K562 (cell line): ENCODE results near the gene NPAS2. TPM values are rescaled to one million over a fixed set of nuclear protein-coding genes. Genes with fewer than 3 reads are reported as not detected.

ENCODE experiments used
- CBFA2T3 ChIP-seq: fragments of 450-650 bp; IDR thresholded peaks from 2 replicates; pipeline ENCODE4 v1.6.1; 2017
- CTBP1 ChIP-seq: fragments of 450-650 bp; IDR thresholded peaks from 2 replicates; pipeline ENCODE4 v1.6.1; 2016; ENCODE audit warnings: borderline replicate concordance
- DDX20 ChIP-seq: fragments of 450-650 bp; IDR thresholded peaks from 2 replicates; pipeline ENCODE4 v1.6.1; 2016; ENCODE audit warnings: missing genetic modification characterization, low read depth, mild to moderate bottlenecking, missing compliant biosample characterization, moderate library complexity
- DNMT1 ChIP-seq: fragments of 450-650 bp; IDR thresholded peaks from 2 replicates; pipeline ENCODE4 v1.6.1; 2016; ENCODE audit warnings: antibody characterized with exemption, mild to moderate bottlenecking
- E4F1 ChIP-seq: fragments of 250-450 bp; sonication (Bioruptor Pico); IDR thresholded peaks from 2 replicates; pipeline ENCODE4 v1.5.0; 2021; ENCODE audit warnings: mild to moderate bottlenecking, borderline replicate concordance
- EP400 ChIP-seq: fragments of 450-650 bp; IDR thresholded peaks from 2 replicates; pipeline ENCODE4 v1.6.1; 2017; ENCODE audit warnings: antibody characterized with exemption, mild to moderate bottlenecking, moderate library complexity
- HDAC1 ChIP-seq, 2 experiments: fragments of 450-650 bp; IDR thresholded peaks; 2 replicates each; pipeline ENCODE4 v1.6.1; 2016 to 2017; ENCODE audit warnings: inconsistent platforms in 1 of 2, mild to moderate bottlenecking in 1 of 2, moderate library complexity in 1 of 2
- HLTF ChIP-seq: fragments of 450-650 bp; IDR thresholded peaks from 2 replicates; pipeline ENCODE4 v1.6.1; 2016
- HMG20A ChIP-seq: fragments of 450-650 bp; formaldehyde crosslinking; conservative IDR thresholded peaks from 2 replicates; pipeline ENCODE4 v1.4.0; 2020; ENCODE audit warnings: mild to moderate bottlenecking, mixed read lengths
- HMGN3 ChIP-seq: IDR thresholded peaks from 2 replicates; pipeline ENCODE4 v1.6.1; 2011; ENCODE audit warnings: borderline replicate concordance, low read depth, mild to moderate bottlenecking, mixed read lengths, low read length; ENCODE audit not compliant: insufficient read length; ENCODE audit errors: extremely low read depth
- KAT2B ChIP-seq: IDR thresholded peaks from one replicate; pipeline ENCODE4 v1.6.1; 2012; ENCODE audit warnings: low read depth, mild to moderate bottlenecking, control low read depth, inconsistent platforms, low read length, moderate library complexity
- KAT7 ChIP-seq: sonication (generic); formaldehyde crosslinking; IDR thresholded peaks from 2 replicates; pipeline ENCODE4 v1.8.0; 2022; ENCODE audit warnings: missing genetic modification reagents, mild to moderate bottlenecking, borderline replicate concordance
- NEUROD1 ChIP-seq: fragments of 150-350 bp; IDR thresholded peaks from 2 replicates; pipeline ENCODE4 v1.6.1; 2014; ENCODE audit warnings: borderline replicate concordance, low read length, low read depth; ENCODE audit not compliant: partially characterized antibody
- PHB ChIP-seq: fragments of 250-450 bp; sonication (Bioruptor Pico); IDR thresholded peaks from 2 replicates; pipeline ENCODE4 v1.5.0; 2021
- PRMT5 ChIP-seq: sonication (generic); formaldehyde crosslinking; IDR thresholded peaks from 2 replicates; pipeline ENCODE4 v1.5.0; 2020; ENCODE audit warnings: missing genetic modification reagents
- RHOXF2B ChIP-seq: fragments of 250-450 bp; sonication (Bioruptor Pico); conservative IDR thresholded peaks from 2 replicates; pipeline ENCODE4 v1.5.1; 2021
- SAFB ChIP-seq: fragments of 200-400 bp; formaldehyde crosslinking; IDR thresholded peaks from 2 replicates; pipeline ENCODE4 v1.6.1; 2017; ENCODE audit warnings: low read depth, low read length, borderline replicate concordance
- SMAD1 ChIP-seq: fragments of 150-350 bp; IDR thresholded peaks from 2 replicates; pipeline ENCODE4 v1.6.1; 2014; ENCODE audit warnings: low read length, low read depth; ENCODE audit not compliant: partially characterized antibody
- SMARCC2 ChIP-seq: fragments of 450-650 bp; IDR thresholded peaks from 2 replicates; pipeline ENCODE4 v1.6.1; 2017; ENCODE audit warnings: antibody characterized with exemption, moderate library complexity, mild to moderate bottlenecking, low read depth
- SREBF2 ChIP-seq: sonication (generic); formaldehyde crosslinking; IDR thresholded peaks from 2 replicates; pipeline ENCODE4 v1.4.0; 2020; ENCODE audit warnings: mild to moderate bottlenecking, missing genetic modification reagents
- TCF15 ChIP-seq: fragments of 250-450 bp; sonication (Bioruptor Pico); IDR thresholded peaks from 2 replicates; pipeline ENCODE4 v1.8.0; 2022; ENCODE audit warnings: moderate library complexity, mild to moderate bottlenecking, inconsistent platforms
- TEAD1 ChIP-seq, 2 experiments: fragments of 450-650 bp in 1 of 2; sonication (generic) in 1 of 2; formaldehyde crosslinking; IDR thresholded peaks; 2 replicates each; pipeline versions ENCODE4 v1.4.0 to v1.8.0; 2020 to 2022; ENCODE audit warnings: mild to moderate bottlenecking in 2 of 2, missing genetic modification reagents in 1 of 2
- ZBTB2 ChIP-seq: fragments of 450-650 bp; IDR thresholded peaks from 2 replicates; pipeline ENCODE4 v1.6.1; 2016; ENCODE audit warnings: antibody characterized with exemption
- ZC3H8 ChIP-seq: fragments of 450-650 bp; IDR thresholded peaks from 2 replicates; pipeline ENCODE4 v1.6.1; 2017
- ZNF143 ChIP-seq: sonication (generic); formaldehyde crosslinking; IDR thresholded peaks from 2 replicates; pipeline ENCODE4 v1.9.0; 2022; ENCODE audit warnings: mild to moderate bottlenecking, missing genetic modification reagents
- ZNF445 ChIP-seq: fragments of 250-450 bp; sonication (Bioruptor Pico); IDR thresholded peaks from 2 replicates; pipeline ENCODE4 v1.4.0; 2020; ENCODE audit warnings: low read depth, mild to moderate bottlenecking, moderate library complexity
- ZNF764 ChIP-seq: fragments of 250-450 bp; sonication (Bioruptor Pico); IDR thresholded peaks from 2 replicates; pipeline ENCODE4 v1.4.0; 2020; ENCODE audit warnings: low read depth, mild to moderate bottlenecking, moderate library complexity
- ZNF785 ChIP-seq: fragments of 250-450 bp; sonication (Bioruptor Pico); IDR thresholded peaks from 2 replicates; pipeline ENCODE4 v1.4.0; 2020; ENCODE audit warnings: mild to moderate bottlenecking
- polyA plus RNA-seq, 8 experiments: library from polyadenylated mRNA; depleted of rRNA in 4 of 8; stranded (reverse) in 5 of 8; unstranded in 3 of 8; fragments of >200 nt; fragmentation: Nextera tagmentation in 2 of 8; fragmentation: Illumina TruSeq in 1 of 8; extraction: Ambion mirVana in 2 of 8; extraction: Trizol in 1 of 8; gene quantifications; 2 replicates each; pipeline versions ENCODE4 v1.2.1 to v1.2.3, GENCODE V29; 2011 to 2014; ENCODE audit warnings: inconsistent platforms in 1 of 8, missing spikeins in 1 of 8
- total RNA-seq, 7 experiments: library from RNA; depleted of rRNA in 6 of 7; stranded (reverse); fragments of >200 nt in 6 of 7; fragmentation: Illumina TruSeq in 2 of 7; extraction: Trizol in 2 of 7; gene quantifications; 2 replicates each; pipeline versions ENCODE4 v1.2.1 to v1.2.3, GENCODE V29; 2011 to 2021; ENCODE audit warnings: low replicate concordance in 1 of 7

Gene NPAS2
- total and polyA plus RNA-seq, 9 of the 15 experiments (the other 6 are each of a cell fraction or from before 2014, with no cell fraction given): 0.06 to 0.29 (median 0.07) TPM; not detected in 5

GRCh38 chr2:101038455-101039255, 218.7 kb downstream of the NPAS2 start (continued):
- no peak for TF ChIP-seq E4F1 (CRISPR knock-in tag)
- no peak for TF ChIP-seq ZNF143
- no peak for TF ChIP-seq KAT2B
- no peak for TF ChIP-seq HMG20A
- no peak for TF ChIP-seq RHOXF2B (CRISPR knock-in tag)
- TF ChIP-seq NEUROD1: no peak
- TF ChIP-seq ZNF764 (CRISPR knock-in tag): no peak
- no peak for TF ChIP-seq HLTF
- TF ChIP-seq ZNF785 (CRISPR knock-in tag): no peak
- TF ChIP-seq EP400: peak; percentile 84
- peak; percentile 98 for TF ChIP-seq CTBP1
- no peak for TF ChIP-seq DNMT1
- no peak for TF ChIP-seq TCF15 (CRISPR knock-in tag)
- TF ChIP-seq SREBF2: no peak
- no peak for TF ChIP-seq TEAD1 (CRISPR knock-in tag; IDR thresholded peaks at IDR 0.05)
- no peak for TF ChIP-seq SAFB
- no peak for TF ChIP-seq HMGN3
- no peak for TF ChIP-seq ZNF445 (CRISPR knock-in tag)
- no peak for TF ChIP-seq CBFA2T3
- TF ChIP-seq ZC3H8: no peak
- no peak for TF ChIP-seq PRMT5 (CRISPR knock-in tag)
- no peak for TF ChIP-seq SMARCC2
- TF ChIP-seq DDX20: no peak
- no peak for TF ChIP-seq ZBTB2
- TF ChIP-seq HDAC1 (IDR thresholded peaks at IDR 0.05): no peak
- TF ChIP-seq KAT7 (CRISPR knock-in tag): no peak
- TF ChIP-seq PHB (CRISPR knock-in tag): no peak
- TF ChIP-seq SMAD1: no peak
